ENCODE results near the gene FAM131C.

- TF ChIP-seq CTCF (IDR thresholded peaks at IDR 0.05): no peak
- TF ChIP-seq POLR2A (IDR thresholded peaks at IDR 0.05): no peak
Observed at GRCh38 chr1:16099412-16099811, 26.0 kb upstream of the FAM131C start.
